Activated CD4-positive, CD25-positive, alpha-beta regulatory T cell treated with anti-CD3 and anti-CD28 coated beads, Interleukin-2, amount 50 U/mL, for 24 hours (primary cell): Measurements from ENCODE around the gene ZMYM2.

ENCODE experiments used
- ATAC-seq, 2 donors: fragments of 150-1000 bp; cut with Tn5 transposase; one replicate each; pipeline ENCODE4 v1.10.0; 2021; ENCODE audit warnings: mild to moderate bottlenecking in 1 of 2, moderate library complexity in 1 of 2

ZMYM2 gene

DNA sequence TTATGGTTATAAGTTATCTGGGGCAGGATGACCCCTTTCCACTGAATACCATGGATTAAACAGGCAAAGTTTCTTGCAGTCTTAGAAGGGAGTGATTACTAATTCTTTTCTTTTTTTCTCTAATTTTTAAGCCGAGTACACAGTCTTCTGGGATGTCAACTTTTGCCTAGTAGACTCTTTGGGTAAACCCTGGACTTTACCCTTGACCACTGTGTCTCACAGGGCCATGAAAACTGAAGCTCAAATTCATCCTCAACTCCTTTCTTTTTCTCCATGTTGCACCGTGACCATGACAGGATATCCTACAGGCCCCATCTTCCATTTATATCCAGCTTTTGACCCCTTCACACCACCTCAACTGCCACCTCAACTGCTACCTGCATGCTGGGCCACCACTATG, 150.5 kb downstream of the ZMYM2 start:
- ATAC-seq, result no peak

DNA sequence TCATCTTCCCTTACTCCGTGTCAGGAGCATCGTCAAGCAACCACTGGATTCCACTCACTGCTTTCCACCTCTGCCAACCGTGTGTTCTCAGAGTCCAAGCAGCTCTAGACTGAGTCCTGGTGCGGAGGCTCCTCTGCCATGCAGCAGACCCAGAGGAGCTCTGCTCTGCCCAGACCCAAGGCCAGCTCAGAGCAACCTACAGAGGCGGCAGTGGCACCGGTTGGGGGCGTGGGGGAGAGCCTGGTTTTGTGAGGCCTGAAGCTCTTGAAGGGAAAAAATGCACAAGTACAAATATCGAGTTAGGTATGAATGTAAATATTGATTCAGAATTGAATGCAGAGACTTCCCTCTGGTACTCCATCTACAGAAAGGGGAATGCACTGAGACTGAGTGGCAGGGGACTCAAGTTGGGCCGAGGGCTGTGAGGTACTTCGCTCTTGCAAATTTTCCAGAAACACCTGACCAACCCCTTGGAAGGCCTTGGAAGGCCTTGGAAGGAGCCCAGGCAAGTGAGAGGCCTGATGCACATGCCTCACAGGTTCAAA, 155.6 kb downstream of the ZMYM2 start:
- ATAC-seq, result no peak

DNA sequence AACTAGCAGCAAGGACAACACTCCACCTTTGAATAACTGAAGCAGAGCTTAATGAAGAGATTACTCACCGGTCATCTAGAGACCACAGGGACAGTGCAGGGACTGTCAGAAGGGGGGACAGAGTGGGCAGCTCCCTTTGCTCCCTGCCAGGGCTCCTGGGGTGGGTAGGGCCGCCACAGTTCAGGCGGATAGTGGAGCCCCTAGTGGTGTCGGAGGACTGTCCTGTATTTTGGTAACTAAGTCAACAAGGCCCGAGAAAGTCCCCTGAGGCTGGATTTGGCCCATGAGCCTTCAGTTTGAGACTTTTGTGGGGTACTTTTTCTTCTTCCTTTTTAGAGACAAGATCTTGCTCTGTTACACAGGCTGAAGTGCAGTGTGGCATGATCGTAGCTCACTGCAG, 157.7 kb downstream of the ZMYM2 start:
- ATAC-seq, result no peak

DNA sequence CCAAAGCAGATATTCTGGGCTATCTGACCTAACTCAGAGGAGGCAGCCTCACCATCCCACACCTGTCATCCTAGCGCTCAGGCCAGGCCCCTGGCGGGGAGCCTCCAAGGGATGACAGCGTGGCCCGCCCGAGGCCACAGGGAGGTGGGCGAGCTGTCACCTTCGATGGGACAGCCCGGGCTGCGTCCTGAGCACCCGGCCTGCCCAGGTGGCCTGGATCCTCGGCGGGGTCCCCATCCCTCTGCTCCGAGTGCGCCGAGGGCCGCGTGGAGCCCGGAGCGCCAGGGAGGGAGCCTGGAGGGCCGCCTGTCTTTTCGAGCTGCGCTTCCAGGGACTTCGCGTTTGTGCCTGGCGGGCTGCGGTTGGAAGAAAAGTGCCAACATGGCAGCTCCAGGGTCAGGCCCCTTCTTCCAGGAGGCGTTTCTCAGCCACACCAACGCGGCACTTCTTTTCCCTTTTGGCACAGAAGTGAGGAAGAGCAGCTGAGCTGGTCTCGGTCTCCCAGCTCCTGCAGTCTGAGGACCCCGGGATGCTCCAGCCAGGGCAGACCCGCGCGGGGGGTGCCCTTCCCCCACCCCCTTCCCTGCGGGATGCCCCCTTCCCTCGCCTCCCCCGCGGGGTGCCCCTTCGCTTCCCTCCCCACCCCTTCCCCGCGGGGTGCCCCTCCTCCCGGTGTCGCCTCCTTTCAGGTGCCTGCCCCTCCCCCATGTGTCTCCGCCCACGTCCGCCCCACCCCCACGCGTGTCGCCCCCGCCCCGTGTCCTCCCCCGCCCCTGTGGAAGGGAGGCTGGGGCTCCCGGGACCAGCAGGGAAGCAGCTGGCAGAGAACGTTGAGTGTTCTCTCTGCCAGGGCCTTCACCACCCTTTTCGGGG, 160.0 kb downstream of the ZMYM2 start:
- ATAC-seq, result peak in 1 of 2 donors; percentile 25

DNA sequence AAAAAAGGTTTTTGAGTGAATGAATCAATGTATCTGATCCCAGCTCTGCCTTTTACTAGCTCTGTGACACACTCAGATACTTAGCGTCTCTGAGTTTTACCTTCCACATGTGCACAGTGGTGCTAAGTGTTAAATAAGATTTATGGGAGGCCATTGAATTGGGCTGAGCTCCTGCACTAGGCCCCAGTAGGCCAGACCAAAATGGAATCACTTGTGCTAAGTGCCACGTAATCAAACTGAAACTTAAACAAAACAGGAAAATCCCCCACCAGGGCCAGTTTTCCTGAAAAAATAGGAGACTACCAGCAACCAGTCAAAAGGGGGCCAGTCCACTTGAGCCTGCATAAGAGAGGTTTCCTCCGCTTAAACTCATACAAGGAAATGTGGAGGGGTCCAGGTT, 161.4 kb downstream of the ZMYM2 start:
- ATAC-seq, result no peak

DNA sequence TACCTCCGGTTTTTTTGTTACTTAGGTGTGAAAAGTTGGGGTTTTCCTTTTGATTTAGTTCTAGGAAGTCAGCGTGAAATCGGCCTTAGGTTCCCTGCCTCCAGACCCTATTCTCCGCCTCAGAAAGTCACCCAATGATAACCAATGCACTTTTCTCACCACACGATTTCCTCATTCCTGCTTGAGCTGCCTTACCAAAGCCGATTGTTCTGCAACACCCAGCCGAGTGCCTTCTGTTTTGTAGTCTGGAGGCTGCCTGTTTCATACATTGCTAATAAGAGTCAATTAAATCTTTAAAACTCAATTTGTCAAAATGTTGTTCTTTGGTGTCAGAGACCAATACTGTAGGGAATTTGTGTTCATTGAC, 162.6 kb downstream of the ZMYM2 start:
- ATAC-seq, result no peak

DNA sequence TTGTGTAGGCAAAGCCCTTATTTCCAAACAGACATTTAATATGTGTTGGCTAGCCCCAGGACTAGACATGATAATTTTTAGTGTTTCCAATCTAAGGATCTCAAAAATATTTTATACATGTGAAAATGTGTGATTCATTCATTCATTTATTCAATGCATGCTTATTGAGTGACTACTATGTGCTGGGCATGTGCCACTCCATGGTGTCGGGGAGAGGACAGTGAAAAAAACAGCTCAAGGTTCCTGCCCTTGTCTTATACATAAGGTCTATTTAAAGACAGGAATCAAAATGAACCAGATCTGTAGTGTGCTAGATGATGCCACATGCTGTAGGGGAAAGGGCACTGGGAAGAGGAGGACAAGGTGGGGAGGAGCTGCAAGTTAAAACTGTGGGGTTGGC, 165.8 kb downstream of the ZMYM2 start:
- ATAC-seq, result no peak

DNA sequence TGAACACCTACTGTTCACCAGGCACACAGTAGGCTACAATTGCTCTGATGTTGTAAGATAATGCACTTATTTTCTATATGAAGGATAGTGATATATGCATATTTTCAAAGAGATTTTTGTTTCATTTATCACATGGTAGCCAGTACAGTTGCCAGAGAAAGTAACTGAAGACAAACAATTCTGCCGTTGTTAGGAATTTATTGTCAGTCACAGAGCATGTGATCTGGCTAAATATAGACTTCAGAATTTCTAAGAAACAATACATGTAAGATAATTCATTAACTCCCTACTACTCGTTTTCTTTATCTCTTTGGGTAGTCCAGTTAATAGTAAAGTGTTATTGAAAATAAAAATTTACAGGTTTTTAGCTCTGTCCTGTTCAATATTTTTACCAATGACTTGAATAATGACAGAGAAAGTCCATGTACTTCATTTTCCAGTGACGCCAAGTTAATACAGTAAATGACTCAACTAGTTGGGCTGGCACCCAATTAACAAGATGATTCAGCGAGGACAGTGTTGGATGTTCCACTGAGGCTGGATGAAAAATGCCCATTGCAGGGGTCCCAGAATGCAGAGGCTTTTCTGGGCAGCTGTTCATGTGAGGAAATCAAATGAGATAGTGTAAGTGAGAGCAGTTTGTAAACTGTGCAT, 166.7 kb downstream of the ZMYM2 start:
- ATAC-seq, result no peak

DNA sequence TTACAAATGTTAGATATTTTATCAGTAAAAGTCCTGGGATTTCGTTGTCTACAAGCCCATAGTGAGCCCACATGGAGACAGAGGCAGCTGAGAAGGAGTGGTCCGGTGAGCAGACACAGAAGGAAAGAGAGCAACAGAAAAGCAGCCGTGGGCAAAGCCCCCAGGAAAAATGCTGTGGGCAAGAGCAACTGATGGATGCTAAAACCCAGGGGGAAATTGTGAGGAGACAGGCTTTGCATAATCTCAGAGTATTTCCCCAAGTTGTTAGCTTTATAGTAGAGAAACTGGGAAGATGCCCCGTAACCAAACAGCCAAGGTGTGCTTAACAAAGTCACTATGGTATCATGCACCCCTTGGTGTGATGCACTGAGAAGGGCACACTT, 167.2 kb downstream of the ZMYM2 start:
- ATAC-seq, result no peak

DNA sequence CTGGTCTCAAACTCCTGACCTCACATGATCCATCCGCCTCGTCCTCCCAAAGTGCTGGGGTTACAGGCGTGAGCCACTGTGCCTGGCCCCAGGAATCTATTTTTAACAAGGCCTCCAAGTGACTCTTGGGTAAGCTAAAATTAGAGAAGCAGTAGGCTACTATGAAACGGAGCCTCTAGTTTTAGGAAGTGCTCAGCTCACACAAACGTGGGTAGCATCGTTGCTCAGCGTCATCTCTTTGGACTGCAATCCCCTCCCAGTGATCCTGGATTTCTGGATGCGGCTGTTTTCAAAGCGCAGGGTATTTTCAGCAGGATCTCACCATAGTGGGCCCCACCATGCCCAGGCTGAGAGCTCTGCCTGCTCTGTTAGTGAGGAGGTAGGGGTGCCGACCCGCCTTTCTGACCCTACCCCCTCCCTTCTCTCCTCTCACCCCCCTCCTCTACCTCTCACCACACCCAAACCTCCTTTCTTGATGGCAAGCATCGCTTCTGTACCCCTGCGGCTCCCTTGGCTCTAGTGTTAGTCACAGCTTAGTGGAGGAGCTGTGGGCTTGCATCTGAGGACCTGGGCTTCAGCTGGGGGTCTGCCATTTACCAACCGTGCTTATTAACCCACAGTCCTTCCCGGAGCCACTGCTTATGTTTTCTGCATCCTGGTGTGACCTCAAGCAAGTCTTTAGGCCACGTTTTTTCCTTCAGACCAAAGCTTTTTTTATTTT, 168.2 kb downstream of the ZMYM2 start:
- no peak for ATAC-seq

DNA sequence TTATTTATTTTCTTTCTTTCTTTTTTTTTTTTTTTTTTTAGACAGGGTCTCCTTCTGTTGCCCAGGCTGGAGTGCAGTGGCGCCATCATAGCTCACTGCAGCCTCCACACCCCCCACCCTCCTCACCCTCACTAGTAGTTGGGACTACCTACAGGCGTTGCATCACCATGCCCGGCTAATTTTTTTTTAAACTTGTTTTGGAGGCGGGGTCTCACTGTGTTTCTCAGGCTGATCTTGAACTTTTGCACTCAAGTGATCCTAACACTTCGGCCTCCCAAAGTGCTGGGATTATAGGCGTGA, 168.7 kb downstream of the ZMYM2 start:
- no peak for ATAC-seq

DNA sequence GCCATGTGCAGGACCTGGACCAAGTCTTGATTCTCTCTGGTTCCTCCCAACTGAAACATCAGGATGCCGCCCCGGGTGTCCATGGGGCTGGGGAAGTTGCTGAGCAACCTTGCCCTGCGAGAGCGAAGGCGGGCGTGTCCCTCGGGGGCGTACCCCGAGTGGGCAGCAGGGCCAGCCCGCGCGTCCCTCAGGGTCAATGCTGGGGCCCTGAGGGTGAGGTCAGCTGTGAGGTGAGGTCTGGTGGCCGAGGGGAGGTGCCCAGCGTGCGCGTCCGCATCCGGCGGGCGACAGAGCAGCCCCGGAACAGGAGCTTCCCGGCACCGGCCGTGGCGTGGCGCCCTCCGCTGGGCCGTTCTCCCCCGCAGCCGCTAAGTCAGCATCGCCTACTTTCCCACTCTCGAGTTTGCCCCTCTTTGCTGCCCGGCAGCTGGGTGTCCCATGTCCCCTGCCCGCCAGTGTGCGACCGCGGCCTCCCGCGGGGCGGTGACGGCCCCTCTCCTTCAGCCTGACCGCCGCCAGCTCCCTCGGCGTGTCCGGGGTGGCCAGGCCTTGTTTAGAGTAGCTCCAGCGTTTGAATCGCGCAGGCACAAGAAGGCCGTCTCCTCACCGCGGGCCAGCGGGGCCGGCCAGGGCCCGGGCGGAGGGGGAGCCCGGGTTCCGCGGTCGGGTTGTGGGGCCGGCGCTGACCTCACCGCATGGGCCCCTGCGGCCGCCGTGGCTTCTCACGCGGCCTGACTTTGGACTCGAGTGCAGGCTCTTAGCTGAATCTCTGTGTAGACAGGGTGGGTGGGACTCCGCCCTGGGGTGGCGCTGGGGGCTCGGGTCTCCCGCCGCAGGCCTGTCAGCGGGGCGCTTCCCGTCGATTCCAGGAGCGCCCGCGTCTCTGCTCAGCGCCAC, 169.3 kb downstream of the ZMYM2 start:
- ATAC-seq, result peak; percentile 48 to 51

DNA sequence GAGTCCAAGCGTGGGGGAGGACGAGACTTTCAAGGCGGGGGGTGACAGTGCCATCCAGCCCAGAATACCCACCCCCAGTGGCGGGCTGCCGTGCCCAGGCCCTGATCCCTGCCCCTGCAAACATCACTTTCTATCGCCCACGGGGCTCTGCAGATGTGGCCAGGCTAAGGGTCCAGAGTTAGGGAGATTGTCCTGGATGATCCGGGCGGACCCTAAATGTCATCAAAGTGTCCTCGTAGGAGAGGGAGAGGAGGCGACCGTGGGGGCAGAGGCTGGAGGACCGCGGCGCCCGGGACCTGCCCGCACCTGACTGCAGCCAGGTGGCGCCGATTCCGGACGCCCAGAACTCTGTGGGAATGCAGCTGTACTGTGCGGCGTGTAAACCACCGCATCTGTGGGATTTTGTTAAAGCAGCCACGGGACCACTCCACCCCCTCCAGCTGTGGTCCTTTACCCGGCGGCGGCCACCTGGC, 170.0 kb downstream of the ZMYM2 start:
- ATAC-seq, result peak in 1 of 2 donors; percentile 12

DNA sequence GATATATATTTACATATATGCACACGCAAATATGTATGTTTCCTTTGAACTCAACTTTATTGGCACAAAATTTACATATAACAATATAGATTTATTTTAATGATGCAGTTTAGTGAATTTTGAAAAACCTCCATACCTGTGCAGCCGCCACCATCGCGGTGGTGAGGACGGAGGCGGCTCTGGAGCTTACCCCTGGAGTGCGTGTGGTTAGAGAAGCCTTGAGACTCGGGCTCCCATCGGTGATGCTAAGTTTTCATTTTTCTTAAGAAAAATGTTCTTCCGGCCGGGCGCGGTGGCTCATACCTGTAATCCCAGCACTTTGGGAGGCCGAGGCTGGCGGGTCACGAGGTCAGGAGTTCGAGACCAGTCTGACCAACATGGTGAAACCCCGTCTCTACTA, 170.5 kb downstream of the ZMYM2 start:
- ATAC-seq, result no peak

DNA sequence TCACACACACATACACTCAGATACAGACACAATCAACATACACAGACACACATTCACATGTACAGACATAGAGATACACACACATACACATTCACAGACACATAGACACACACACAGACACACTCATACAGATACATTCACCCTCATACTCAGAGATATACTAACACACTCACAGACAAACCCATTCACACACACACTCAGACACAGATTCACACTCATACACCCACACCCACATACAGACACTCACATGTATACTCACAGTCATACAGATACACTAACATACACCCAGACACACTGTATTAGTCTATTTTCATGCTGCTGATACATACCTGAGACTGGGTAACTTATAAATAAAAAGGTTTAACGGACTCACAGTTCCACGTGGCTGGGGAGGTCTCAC, 171.5 kb downstream of the ZMYM2 start:
- peak; percentile 23 to 30 for ATAC-seq

DNA sequence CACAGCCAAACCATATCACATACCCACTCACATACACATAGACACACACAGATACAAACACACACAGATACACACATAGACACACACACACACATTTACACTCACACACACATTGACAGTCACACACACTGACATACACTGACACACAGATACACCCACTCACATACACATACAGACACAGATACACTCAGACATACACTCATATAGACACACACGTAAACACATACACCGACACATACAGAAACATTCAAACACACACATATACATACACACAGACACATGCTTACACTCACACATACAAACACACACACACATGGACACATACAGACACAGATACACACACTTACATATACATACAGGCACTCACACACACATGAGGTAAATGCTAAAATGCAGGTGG, 172.1 kb downstream of the ZMYM2 start:
- ATAC-seq, result no peak

DNA sequence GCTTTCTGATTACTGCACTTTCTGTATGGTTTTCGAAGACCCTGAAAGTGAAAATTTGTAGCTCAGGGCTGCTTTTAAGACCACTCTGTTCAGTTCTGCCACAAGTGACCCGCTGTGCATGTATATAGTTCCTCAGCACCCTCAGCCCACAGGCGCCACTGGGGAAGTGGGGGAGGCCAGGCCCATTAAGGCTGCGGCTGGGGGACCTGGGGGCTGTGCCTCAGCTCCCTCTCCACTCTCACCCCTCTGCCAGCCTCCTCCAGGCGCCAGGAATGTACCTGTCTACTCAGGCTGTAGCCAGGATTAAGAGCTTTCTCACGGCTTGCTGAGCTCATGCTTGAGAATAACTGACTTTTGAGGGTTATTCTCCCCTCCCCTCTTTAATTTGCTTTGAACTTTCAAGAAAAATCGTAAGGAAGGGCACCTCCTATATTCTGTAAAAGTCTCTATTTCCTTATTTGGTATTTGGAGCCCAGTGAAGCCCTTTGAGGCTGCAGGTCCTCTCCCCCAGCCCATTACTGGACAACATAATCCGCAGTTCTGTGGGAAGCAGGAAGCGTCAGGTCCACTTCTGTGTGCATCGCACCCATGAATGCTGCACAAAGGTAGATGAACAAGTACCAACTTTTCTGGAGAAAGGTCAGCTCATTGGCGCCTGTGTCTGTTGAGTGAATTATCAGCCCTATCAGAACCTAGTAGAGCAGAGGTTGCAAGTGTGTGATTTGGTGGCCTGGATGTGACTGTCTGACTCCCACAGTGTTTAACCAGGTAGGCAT, 172.7 kb downstream of the ZMYM2 start:
- ATAC-seq, result no peak

DNA sequence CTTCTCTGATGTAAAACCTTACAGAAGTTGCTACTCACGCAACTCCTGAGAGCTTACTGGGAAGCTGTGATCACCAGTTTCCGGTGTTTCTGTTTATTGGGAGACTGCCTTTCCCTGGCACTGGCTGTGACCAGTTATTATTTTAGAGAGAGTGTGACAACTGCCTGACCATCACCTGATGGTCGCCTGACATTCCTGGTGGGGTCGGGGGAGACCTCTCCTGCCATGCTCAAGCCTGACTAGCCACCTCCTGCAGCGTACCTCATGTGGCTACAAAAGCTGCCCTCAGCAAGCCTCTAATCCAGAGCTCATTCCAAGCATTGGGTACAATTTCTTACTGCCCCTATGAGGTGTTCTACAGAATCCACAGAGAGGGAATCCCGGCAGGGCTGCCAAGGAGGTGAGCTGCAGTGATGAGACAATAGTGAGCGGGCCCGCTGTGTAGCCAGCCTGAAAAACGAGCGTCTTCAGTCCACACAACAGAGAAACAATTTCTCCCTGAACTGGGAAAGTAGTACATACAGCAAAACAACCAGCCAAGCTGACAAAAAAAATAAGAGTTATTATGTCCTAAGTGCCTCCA, 173.6 kb downstream of the ZMYM2 start:
- no peak for ATAC-seq

DNA sequence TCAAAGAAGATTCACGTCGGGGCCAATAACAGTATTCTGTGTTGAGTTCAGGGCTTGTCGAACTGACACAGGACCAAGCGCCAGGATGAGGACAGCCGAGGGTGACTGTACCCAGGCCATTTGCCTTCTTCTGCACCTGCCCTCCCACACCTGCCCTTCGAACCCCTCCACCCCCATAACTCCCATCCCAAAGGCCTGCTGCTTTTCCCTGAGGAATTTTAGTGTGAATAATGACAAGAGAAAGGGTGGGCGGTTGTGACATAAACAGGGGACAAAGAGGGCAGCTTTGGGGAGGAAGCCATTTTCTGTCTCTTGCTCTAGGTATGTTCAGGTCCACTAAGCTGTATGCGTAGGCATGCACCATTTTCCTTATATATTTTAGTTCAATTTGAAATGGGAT, 176.2 kb downstream of the ZMYM2 start:
- no peak for ATAC-seq

DNA sequence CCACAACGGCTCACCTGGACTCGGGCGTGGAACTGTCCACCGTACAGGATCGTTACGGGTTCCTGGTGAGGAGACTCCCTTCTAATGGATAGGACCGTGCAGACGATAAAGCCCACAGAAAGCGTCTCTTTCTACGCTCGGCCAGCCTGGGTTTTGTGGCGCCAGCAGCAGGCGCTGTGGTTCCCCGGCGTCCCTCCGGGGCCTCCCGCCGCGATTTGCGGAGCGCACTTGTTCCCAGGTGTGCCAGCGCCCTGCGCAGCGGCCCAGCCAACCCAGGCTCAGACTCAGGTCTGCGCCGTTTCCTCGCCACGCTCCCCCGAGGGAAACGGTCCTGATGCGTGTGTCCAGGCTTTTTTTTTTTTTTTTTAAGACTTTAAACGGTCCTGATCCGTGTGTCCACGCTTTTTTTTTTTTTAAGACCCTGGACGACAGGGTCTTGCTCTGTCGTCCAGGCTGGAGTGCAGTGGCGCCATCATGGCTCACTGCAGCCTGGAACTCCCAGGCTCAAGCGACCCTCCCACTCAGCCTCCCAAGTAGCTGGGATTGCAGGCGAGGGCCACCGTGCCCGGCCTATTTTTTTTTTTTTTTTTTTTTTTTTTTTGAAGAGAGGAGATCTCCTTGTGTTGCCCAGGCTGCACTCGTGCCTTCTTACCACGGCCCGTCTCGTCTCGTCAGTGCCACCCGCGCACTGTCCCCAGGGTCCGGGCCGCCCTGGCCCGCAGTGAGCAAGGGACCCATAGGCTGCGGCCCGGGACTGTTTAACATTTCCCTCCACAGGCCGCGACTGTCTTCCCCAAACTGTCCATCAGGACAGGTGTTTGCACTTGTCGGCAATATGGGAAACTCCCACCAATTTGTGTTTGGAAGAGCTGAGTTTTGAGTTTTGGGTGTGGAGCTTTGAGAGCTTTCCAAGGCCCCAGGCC, 178.5 kb downstream of the ZMYM2 start:
- ATAC-seq, result peak in 1 of 2 donors; percentile 60
